HG03039 (cell line): Measurements from ENCODE around the gene NFIC.
"Not testable (repeated sequence)": the region's sequence is repeated elsewhere in the genome, so short reads cannot be mapped to it uniquely, and the experiment has no call there.

Experiments
- ATAC-seq: cut with Tn5 transposase; IDR thresholded peaks from one replicate; pipeline ENCODE4 v1.9.1; 2021; ENCODE audit warnings: mild to moderate bottlenecking, moderate library complexity; ENCODE audit not compliant: unreplicated experiment

Gene NFIC

DNA sequence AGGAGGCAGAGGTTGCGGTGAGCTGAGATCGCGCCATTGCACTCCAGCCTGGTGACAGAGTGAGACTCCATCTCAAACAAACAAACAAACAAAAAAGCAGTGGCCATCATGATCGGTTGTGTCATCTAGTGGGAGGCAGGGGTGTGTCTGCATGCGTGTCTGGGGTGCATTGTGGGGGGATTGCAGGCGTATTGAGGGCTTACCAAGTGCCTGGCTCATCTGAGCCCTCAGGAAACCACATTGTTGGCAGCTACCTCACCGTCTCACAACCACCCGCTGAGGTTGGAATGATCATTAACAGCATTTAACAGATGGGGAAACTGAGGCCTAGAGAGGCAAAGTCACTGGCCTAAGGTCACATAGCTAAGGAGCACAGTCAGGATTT is 30.5 kb downstream of the NFIC start:
- ATAC-seq: no peak

DNA sequence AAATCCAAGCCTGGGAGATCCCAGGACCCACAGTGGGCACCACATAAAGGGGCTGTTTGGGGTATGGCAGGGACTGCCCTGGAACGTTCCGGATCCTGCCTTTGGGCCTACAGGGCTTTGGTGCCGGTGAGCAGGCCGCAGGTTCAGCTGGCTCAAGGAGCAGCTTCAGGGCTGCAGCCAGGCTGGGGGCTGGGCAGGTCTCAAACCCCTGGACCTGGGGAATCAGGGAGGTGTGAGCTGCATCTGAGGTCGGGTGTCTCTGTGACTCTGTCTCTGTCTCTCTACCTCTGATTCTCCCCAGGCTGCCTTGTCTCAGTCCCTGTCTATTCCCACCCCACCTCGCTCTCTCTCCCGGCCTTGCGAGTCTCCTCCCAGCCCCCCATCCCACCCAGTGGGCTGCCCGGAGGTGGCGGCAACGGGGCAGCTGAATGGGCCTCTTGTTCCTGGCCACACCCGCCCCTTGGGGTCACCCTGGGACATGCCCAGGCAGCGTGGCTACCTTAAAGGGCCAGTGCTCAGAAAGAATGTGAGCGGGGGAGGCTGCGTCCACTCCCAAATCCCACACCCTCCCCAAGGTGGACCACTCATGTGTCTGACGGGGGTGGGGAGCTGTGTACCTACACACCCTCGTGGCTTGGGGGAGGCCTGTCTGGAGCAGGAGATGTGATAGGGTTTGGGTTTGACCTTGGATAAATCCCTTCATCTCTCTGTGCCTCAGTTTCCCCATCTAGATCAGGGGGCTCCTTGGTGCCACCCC is 31.1 kb downstream of the NFIC start:
- ATAC-seq: no peak

DNA sequence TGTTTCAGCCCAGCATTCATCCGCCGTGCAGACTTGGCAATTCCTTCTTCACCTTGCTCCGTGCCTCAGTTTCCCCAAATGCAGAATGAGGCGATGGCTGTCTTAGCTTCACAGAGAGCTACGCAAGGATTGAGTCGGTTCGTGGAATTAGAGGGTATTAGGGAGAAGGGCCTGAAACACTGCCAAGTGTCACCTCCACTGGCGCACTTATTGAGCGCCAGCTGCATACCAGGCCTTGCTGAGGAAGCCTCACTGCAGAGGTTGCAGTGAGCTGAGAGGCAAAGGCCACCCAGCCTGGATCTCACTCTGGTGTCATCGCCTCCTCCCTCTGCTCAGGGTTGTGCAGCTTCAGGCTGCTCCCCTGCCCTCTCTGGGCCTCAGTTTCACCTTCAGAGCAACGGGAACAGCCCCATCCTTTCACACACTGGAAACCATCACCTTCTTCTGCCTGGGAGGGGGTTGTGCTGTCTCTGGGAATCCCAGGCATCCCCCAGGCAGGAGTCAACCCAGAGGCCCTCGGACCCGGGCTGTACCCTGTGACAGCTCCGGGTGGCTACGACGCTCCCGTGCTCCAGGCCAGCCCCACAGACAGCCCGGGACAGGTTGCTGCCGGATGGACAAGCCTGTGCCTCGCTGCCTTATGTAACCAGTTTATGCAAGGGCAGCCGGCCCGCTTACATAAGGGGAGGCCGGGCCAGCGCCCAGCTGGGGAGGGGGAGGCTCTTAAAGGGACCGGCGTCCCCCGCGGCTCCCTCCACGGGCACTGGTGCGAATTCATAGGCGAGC is 31.9 kb downstream of the NFIC start:
- no peak for ATAC-seq

DNA sequence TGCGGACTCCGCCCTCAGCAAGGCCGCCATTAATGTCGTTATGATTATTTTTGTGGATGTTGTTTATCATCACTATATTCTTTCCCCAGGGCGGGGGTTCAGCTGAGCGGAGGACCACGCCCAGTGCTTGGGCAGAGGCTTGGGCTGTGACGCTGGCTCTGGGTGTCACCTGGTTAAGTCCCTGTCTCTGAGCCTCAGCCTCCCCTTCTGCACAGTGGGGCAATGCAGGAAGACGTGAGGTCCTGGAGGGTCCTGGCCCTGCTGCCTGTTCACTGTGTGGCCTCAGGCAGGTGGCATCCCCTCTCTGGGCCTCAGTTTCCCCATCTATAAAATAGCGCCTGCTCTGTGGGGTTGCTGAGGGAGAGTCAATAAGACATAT is 32.5 kb downstream of the NFIC start:
- ATAC-seq: no peak

DNA sequence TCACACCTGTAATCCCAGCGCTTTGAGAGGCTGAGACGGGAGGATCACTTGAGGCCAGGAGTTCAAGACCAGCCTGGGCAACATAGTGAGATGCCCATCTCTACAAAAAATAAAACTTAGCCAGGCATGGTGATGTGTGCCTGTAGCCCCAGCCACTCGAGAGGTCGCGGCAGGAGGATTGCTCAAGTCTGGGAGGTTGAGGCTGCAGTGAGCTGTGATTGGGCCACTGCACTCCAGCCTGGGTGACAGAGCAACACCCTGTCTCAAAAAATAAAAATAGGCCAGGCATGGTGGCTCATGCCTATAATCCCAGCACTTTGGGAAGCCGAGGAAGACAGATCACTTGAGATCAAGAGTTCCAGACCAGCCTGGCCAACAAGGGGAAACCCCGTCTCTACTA is 32.9 kb downstream of the NFIC start:
- not testable (repeated sequence) for ATAC-seq

DNA sequence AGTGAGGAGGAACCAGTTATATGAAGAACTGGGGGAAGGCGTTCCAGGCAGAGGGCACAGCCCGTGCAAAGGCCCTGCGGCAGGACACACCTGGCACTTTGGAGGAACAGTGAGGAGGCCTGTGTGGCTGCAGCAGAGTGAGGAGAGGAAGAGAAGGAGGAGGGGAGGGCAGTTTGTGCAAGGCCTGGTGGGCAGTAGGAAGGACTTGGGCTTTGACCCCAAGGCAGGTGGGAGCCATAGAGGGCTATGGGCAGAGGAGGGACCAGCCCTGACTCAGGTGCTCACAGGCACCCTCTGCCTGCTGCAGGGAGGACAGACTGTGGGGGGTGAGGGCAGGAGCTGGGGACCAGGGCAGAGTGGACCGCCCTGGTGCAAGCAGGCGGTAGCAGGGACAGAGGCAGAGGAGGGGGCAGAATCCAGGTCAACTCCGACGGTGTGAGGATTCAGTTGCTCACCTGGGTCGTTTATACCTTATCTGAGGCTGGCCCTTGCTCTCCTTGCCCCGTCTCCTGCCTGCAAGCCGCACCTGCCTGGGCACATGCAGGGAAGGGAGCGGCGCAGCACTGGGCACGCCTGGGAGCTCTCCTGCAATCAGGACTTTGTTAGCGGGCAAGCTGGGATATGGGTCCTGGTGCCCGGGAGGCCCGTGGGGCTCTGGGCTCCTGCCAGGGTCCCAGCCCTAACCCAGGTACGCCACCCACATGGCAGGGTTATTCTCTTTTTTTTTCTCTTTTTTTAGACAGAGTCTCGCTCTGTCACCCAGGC is 34.8 kb downstream of the NFIC start:
- ATAC-seq: no peak

DNA sequence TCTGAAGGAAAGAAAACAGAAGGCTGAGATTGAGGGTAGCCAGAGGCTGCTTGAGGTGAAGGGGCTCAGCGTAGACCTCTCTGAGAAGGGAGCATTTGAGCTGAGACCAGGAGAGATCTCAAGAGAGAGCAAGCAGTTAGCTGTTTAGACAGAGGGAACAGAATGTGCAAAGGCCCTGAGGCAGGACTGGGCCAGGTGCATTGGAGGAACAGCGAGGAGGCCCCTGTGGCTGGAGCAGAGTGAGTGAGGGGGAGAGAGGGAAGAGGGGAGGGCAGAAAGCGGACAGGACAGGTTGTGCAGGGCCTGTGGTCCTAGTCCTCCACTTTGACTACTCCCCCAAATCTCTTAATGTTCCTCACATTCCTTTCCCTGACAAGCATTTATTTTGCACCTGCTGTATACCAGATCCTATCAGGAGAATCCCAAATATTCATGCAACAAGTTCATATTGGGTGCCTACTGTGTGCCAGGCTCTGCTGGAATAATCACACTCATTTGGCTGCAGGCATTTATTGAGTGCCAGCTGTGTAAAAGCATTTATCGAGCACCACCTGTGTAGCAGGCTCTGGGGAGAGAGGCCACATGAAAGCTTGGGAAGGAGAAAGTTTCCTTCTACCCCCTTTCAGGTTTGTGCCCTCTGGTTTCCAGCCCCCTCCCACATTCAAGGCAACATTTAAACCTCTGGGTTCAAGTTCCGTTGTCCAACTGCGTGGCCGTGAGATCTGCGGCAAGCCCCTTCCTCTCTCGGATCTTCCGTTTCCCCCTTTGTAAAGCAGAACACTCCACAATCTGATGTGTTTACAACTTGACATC is 36.5 kb downstream of the NFIC start:
- no peak for ATAC-seq

DNA sequence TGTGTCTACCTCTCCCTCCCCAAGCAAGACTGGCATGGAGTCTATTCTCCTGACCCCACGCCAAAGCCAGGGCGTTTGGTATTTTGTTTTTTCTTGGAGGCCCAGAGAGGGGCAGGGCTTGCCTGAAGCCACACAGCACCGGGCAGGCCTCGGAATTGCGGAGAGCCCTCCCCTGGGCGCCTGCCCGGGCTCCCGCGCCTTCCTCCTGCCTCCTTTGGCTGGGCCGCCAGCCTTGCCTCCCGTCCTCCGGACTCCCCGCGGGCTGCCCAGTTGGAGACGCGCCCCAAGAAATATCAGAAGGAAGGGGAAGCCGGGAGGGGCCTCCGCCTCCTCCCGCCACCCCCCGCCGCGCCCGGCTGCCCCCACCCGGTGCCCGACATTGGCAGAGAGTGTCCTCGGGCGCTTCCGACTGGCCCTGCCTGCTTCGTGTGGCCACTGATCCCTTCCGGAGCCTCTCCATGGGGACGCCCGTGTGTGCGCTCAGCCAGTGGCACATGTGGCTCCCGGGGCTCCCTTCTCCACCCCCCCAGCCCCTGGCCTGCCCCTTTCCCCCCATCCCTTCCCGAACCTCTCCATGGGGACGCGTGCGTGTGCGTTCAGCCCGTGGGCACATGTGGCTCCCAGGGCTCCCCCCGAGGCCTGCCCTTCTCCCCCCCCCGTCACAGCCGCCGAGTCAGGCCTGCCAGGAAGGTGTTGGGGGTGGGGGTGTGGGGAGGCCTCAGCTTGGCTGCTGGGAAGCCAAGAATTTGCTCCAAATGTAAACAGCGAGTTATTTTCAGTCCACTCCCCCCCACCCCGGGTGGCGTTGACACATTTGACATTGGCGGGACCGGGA is 37.3 kb downstream of the NFIC start:
- ATAC-seq: no peak

DNA sequence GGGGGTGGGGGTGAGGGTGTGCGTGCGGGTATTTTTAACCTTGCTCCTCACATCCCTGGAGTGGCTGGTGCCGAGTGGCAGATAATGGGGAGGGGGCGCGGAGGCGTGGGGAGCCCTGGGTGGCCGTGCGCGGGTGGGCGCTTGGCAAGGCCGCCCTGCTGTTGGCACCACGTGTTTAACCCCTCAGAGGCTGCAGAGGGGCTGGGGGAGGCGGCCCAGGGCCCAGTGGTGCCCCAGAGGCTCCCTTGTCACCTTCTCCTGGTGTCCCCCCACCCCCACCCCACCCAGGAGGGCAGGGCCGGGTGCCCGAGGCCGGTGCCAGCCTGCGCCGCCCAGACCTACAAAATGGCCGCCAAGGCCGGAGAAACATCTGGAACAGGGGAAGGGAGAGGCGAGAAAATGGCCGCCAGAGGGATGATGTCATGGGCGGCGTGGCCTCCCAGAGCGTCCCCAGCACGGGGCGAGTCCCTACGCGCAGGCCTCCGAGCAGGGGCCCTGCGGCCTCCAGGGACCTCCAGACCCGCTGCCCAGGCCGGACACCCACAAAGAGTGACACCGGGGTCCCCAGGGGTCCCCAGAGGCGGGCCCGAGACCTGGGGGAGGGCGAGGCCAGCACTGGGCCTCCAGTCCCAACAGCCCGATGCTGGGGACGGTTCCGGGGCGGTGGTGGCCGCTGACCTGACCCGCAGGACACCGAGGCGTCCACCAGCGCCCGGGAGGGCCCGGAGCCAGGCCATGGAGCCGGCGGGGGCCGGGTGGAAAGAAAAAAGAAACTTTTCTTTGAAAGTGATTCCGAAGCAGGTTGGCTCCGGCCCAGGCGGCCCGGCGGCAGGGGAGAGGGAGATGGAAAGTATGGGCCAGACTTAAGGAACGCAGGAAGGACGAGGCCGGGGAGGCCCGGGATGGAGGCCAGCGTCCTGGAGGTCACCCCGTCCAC is 38.2 kb downstream of the NFIC start:
- ATAC-seq: no peak

DNA sequence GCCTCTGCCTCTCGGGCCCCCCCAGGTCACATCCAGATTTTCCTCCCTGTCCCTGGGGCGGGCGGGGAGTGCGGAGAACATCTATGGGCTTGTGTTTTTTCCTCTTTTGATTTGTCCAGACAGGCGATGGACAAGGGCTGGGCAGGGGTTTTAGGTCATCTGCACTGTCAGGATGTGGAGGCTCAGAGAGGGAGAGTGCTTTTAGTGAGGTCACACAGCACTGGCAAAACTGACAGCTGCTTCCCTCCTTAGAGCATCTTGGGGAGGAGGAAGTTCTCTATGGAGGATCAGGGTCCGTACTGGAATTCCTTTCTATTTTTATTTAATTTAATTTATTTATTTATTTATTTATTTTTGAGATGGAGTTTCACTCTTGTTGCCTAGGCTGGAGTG is 38.9 kb downstream of the NFIC start:
- no peak for ATAC-seq

DNA sequence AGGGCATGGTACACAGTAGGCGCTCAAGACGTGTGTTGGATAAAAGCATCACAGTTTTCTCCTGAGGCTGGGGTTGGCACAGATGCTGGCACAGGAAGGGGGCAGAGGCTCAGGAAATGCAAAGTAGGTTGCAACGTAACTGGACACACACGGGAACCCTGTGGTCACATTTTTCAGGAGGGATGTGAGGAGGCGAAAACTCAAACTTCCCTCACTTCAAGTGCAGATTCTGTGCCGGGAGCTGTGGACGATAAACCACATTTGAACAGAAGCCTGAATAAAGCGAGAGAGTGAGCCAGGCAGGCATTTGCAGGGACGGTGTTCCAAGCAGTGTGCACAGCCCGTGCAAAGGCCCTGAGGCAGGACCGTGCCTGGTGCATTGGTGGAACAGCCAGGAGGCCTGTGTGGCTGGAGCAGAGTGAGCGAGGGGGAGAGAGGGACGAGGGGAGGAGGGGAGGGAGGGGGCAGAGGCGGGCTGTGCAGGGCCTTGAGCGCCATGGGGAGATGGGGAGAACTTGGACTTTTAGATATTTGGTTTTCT is 40.3 kb downstream of the NFIC start:
- ATAC-seq: no peak

DNA sequence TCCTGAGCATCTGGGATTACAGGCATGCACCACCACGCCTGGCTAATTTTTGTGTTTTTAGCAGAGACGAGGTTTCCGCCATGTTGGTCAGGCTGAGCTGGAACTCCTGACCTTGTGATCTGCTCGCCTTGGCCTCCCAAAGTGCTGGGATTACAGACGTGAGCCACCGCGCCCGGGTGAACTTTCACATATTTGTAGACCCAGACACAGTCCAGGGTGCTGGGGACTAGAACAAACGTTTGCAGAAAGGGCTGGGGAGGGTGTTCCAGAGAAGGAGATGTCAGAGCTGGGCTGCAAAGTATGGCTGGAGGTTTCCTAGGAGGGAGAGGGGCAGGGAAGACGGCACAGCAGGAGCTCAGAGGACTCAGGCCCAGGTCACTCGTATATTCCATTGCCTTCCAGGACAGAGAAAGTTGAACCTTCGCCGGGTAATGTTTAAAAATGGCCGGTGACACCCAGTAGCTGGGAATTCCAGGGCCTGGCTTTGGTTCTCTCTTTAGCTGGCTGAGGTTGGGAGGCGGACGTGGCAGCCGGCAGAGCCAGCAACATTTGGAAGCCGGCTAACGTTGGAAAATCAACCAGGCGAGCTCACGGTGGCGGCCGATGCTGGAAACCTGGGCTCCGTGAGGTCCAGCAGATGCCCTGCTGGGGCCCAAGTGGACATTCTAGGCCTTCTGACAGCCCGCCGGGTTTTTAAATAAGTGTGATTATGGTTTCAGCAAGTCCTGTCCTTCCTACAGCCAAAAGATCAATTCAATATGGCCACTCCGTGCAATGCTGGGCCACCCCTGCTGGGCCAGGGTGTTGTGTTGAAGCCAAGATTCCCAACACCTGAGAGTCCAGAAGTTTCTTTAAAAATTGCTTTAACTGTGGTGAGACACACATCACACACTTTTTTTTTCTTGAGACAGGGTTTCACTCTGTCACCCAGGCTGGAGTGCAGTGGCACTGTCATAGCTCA is 41.5 kb downstream of the NFIC start:
- ATAC-seq: no peak

DNA sequence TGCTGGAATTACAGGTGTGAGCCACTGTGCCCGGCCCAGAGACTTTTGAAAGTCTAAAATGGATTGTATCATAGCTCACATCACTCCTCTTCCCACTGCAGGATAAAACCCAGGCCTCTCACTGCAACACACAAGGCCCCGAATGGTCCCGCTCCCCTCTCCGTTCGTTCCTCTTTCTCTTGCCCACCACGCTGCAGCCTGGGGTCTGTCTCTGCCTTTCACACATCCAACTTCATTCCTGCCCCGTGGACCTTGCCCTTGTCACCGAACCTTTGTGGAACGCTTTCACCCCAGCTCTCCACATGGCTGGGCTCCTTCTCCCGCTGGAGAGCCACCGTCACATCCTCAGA is 42.6 kb downstream of the NFIC start:
- ATAC-seq: no peak

DNA sequence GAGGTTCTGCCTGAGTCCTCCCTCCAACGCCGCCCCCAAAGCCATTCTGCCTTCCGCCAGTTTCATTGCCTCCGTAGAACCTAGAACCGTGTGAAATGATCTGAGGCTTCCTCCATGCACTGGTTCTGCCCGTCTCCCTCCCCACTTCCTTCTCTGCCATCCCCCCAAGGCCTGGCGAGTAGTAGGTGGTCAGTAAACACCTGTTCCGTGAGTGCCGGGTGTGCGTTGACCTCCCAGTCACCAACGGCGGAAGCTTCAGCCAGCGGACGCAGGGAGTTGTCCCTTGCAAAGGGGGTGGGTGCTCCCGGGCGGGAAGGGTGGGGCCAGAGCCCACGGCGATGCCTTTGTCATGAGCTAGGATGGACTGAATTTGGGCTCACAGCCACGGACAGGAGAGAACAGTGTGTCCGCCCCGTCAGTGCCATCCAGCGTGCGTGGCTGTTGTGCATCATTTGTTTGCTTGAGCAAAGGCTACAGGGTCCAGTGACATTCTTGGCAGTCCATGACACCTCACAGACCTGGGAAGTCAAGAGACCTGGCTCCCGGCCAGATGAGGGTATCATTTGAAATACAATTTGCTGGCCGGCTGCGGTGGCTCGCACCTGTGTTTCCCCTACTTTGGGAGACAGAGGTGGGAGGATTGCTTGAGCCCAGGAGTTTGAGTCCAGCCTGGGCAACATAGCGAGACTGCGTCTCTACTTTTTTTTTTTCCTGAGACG is 43.1 kb downstream of the NFIC start:
- no peak for ATAC-seq

DNA sequence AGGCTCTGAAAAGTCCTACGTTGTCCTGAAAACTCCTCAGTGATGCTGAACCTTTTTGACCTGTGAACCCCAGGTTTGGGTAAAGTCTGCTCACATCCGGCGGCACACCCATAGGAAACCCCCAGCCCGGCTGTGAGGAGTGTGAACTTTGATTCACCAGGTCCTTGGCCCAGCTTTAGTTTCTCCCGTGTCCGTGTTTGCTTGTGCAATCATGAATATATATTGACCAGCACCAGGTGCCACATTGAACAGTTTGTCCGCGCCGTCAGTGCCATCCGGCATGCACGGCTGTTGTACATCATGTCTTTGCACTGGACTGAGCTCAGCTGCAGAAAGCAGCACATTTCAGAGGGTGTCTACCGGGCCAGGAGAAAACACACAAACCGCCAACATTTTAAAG is 45.3 kb downstream of the NFIC start:
- no peak for ATAC-seq

DNA sequence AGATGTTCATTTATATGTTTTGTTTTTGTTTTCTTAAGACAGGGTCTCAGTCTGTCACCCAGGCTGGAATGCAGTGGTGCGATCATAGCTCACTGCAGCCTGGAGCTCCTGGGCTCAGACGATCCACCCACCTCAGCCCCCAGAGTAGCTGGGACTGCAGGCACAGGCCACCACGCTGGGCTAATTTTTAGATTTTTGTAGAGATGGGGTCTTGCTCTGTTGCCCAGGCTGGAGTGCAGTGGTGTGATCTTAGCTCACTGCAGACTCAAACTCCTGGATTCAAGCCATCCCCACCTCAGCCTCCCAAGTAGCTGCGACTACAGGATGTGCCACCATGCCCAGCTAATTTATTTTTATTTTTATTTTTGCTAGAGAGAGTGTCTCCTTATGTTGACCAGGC is 45.7 kb downstream of the NFIC start:
- no peak for ATAC-seq

DNA sequence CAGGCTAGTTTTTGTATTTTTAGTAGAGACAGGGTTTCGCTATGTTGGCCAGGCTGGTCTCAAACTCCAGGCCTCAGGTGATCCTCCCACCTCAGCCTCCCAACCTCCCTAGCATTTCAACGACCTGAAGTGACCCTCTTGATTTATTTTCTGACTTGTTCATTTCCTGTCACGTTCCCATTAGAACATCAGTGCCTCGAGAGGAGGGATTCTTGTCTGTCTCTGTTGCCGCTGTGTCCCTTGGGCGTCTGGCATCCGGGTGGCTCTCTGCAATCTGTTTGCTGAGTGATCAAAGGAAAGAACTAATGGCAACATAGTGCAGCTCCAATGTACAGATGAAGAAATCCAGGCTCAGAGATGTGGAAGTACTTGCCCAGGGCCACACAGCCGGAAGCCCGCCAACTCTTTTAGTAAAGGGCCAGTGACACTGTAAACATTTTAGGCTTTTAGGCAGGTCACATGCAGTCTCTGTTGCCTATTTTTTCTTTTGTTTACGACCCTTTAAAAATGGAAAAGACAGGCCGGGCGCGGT is 47.5 kb downstream of the NFIC start:
- no peak for ATAC-seq
